A549 (cell line): ENCODE results near the gene ST6GALNAC4. TPM values are rescaled to one million over a fixed set of nuclear protein-coding genes. Genes with fewer than 3 reads are reported as not detected.

Experiments used
- ATAC-seq, 2 experiments: fragments of 200-7000 bp in 1 of 2; fragments of >200 bp in 1 of 2; cut with Nextera tagmentation in 1 of 2; cut with Tn5 transposase in 1 of 2; 3 replicates each; pipeline versions ENCODE4 v1.8.0 to v1.9.1; 2018 to 2020; ENCODE audit warnings: mild to moderate bottlenecking in 1 of 2, moderate library complexity in 1 of 2
- CTCF ChIA-PET: fragments of 300-600 bp; sonication (Branson Sonifier 250); formaldehyde crosslinking; extraction: SDS; loops from one replicate; lab custom pipeline; 2021; ENCODE audit warnings: antibody characterized with exemption, inconsistent platforms; lab: Yijun Ruan, JAX
- POLR2A ChIA-PET: fragments of 350-600 bp; formaldehyde crosslinking; extraction: SDS; loops from one replicate; lab custom pipeline; 2021; ENCODE audit warnings: antibody characterized with exemption, inconsistent platforms; lab: Yijun Ruan, JAX
- DNase-seq, 2 experiments: peaks; one replicate each; pipeline versions ENCODE4 v3.0.0 to v3.0.0-alpha.2; 2011 to 2016; ENCODE audit warnings: low read depth in 1 of 2, low spot score in 1 of 2
- FAIRE-seq: peaks from 2 replicates; lab custom pipeline; 2011; peaks lifted over from hg19 to GRCh38; lab: Jason Lieb, UNC
- H3K27ac ChIP-seq, 2 experiments: fragments of >200 bp; sonication (Bioruptor Twin); formaldehyde crosslinking; 3 replicates each; pipeline ENCODE4 v1.5.1; 2016 to 2017
- H3K4me1 ChIP-seq: fragments of >200 bp; sonication (Bioruptor Twin); formaldehyde crosslinking; 3 replicates; pipeline ENCODE4 v1.6.1; 2016
- H3K4me2 ChIP-seq: fragments of >200 bp; sonication (Bioruptor Twin); formaldehyde crosslinking; 3 replicates; pipeline ENCODE4 v1.6.1; 2016
- H3K4me3 ChIP-seq: fragments of >200 bp; sonication (Bioruptor Twin); formaldehyde crosslinking; 3 replicates; pipeline ENCODE4 v1.5.1; 2016
- H3K9me3 ChIP-seq: fragments of >200 bp; sonication (Bioruptor Twin); formaldehyde crosslinking; 3 replicates; pipeline ENCODE4 v1.6.1; 2016
- CBX2 ChIP-seq: fragments of 200-600 bp; sonication (generic); IDR thresholded peaks from 2 replicates; pipeline ENCODE4 v1.6.1; 2016; ENCODE audit warnings: low read depth, mild to moderate bottlenecking, borderline replicate concordance
- CBX8 ChIP-seq: fragments of 200-600 bp; sonication (generic); IDR thresholded peaks from 2 replicates; pipeline ENCODE4 v1.6.1; 2016
- CEBPB ChIP-seq, 2 experiments: fragments of >200 bp in 1 of 2; sonication (Bioruptor Twin) in 1 of 2; formaldehyde crosslinking in 1 of 2; IDR thresholded peaks; 2 replicates each; pipeline ENCODE4 v1.6.1; 2012 to 2016
- CHD2 ChIP-seq: fragments of 150-350 bp; IDR thresholded peaks from 2 replicates; pipeline ENCODE4 v1.6.1; 2014; ENCODE audit warnings: low read length; ENCODE audit not compliant: partially characterized antibody
- EHMT2 ChIP-seq: fragments of 200-600 bp; sonication (generic); IDR thresholded peaks from 2 replicates; pipeline ENCODE4 v1.6.1; 2016; ENCODE audit warnings: antibody characterized with exemption, low read depth, mild to moderate bottlenecking, moderate library complexity
- FOSB ChIP-seq: fragments of 250-450 bp; sonication (Bioruptor Pico); IDR thresholded peaks from 2 replicates; pipeline ENCODE4 v1.5.0; 2020; ENCODE audit warnings: mild to moderate bottlenecking, moderate library complexity
- FOSL2 ChIP-seq, 2 experiments: fragments of 450-650 bp in 1 of 2; fragments of >200 bp in 1 of 2; sonication (Bioruptor Twin) in 1 of 2; formaldehyde crosslinking; IDR thresholded peaks; 2 replicates each; pipeline versions ENCODE4 v1.5.0 to v1.6.1; 2016 to 2020; ENCODE audit warnings: mild to moderate bottlenecking in 1 of 2, moderate library complexity in 1 of 2
- GATA3 ChIP-seq: IDR thresholded peaks from 2 replicates; pipeline ENCODE4 v1.6.1; 2012; ENCODE audit warnings: borderline replicate concordance
- HDAC2 ChIP-seq: fragments of 200-600 bp; sonication (generic); IDR thresholded peaks from 2 replicates; pipeline ENCODE4 v1.6.1; 2016
- HES2 ChIP-seq: fragments of >200 bp; sonication (Bioruptor Twin); formaldehyde crosslinking; IDR thresholded peaks from 2 replicates; pipeline ENCODE4 v1.6.1; 2016
- HEYL ChIP-seq: fragments of 250-450 bp; sonication (Bioruptor Pico); IDR thresholded peaks from 2 replicates; pipeline ENCODE4 v1.8.0; 2021; ENCODE audit warnings: mild to moderate bottlenecking, moderate library complexity
- HOXA7 ChIP-seq: fragments of 250-450 bp; sonication (Bioruptor Pico); IDR thresholded peaks from 2 replicates; pipeline ENCODE4 v1.5.0; 2020; ENCODE audit warnings: mild to moderate bottlenecking, moderate library complexity
- HOXB13 ChIP-seq: fragments of 250-450 bp; sonication (Bioruptor Pico); IDR thresholded peaks from 2 replicates; pipeline ENCODE4 v1.5.0; 2020; ENCODE audit warnings: low read depth, mild to moderate bottlenecking, moderate library complexity
- JUN ChIP-seq, 2 experiments: fragments of >200 bp; sonication (Bioruptor Twin); formaldehyde crosslinking; IDR thresholded peaks; 2 replicates in 1 of 2; 3 replicates in 1 of 2; pipeline ENCODE4 v1.6.1; 2016 to 2017
- JUNB ChIP-seq: fragments of >200 bp; sonication (Bioruptor Twin); formaldehyde crosslinking; IDR thresholded peaks from 2 replicates; pipeline ENCODE4 v1.6.1; 2016
- NPAS2 ChIP-seq: fragments of 250-450 bp; sonication (Bioruptor Pico); IDR thresholded peaks from 2 replicates; pipeline ENCODE4 v1.8.0; 2022; ENCODE audit warnings: mild to moderate bottlenecking, moderate library complexity, borderline replicate concordance
- NR3C1 ChIP-seq: fragments of >200 bp; sonication (Bioruptor Twin); formaldehyde crosslinking; IDR thresholded peaks from 3 replicates; pipeline ENCODE4 v1.6.1; 2017
- POLR2AphosphoS2 ChIP-seq: conservative IDR thresholded peaks from 2 replicates; pipeline ENCODE4 v1.6.1; 2012; ENCODE audit warnings: low read length, improper control_type of control experiment, inconsistent platforms
- RAD21 ChIP-seq, 2 experiments: fragments of >200 bp in 1 of 2; sonication (Bioruptor Twin) in 1 of 2; formaldehyde crosslinking in 1 of 2; IDR thresholded peaks in 1 of 2; conservative IDR thresholded peaks in 1 of 2; 2 replicates in 1 of 2; 3 replicates in 1 of 2; pipeline ENCODE4 v1.6.1; 2012 to 2018; ENCODE audit warnings: inconsistent platforms in 1 of 2
- TP53 ChIP-seq: fragments of 250-450 bp; sonication (Bioruptor Pico); IDR thresholded peaks from 2 replicates; pipeline ENCODE4 v1.5.0; 2021; ENCODE audit warnings: mild to moderate bottlenecking, moderate library complexity
- ZC3H11A ChIP-seq: fragments of 450-650 bp; IDR thresholded peaks from 2 replicates; pipeline ENCODE4 v1.6.1; 2014; ENCODE audit warnings: antibody characterized with exemption, mild to moderate bottlenecking
- ZFP36 ChIP-seq: fragments of 450-650 bp; IDR thresholded peaks from 2 replicates; pipeline ENCODE4 v1.6.1; 2014; ENCODE audit warnings: borderline replicate concordance; ENCODE audit not compliant: partially characterized antibody
- ZNF302 ChIP-seq: fragments of 250-450 bp; sonication (Bioruptor Pico); IDR thresholded peaks from 2 replicates; pipeline ENCODE4 v1.9.0; 2021; ENCODE audit warnings: inconsistent platforms, mild to moderate bottlenecking, moderate library complexity
- WGBS: methylation state at CpG from one replicate; pipeline ENCODE4 v1.1.6; 2017; ENCODE audit errors: missing lambda C conversion rate; 5-methylcytosine and 5-hydroxymethylcytosine counted together
- polyA plus RNA-seq, 4 experiments: library from polyadenylated mRNA; depleted of rRNA in 3 of 4; stranded (reverse); fragments of >200 nt; fragmentation: RNase III in 1 of 4; extraction: RNeasy Plus Mini Kit Qiagen cat#74134 plus additional on column Dnase treatment in 1 of 4; gene quantifications; 2 replicates in 3 of 4; 3 replicates in 1 of 4; pipeline ENCODE4 v1.2.3, GENCODE V29; 2011 to 2017
- TF ChIP-seq, protein P1 (sequence below): fragments of >200 bp; sonication (Bioruptor Twin); formaldehyde crosslinking; IDR thresholded peaks from 3 replicates; pipeline ENCODE4 v1.5.1; 2016
- TF ChIP-seq, protein P2 (sequence below): IDR thresholded peaks from 2 replicates; pipeline ENCODE4 v1.6.1; 2012

ST6GALNAC4 gene
- polyA plus RNA-seq, 2 of the 4 experiments (the other 2 are of a cell fraction) = 11.0 to 24.8 TPM

- no peak for FAIRE-seq
- WGBS = 78% methylated on average over 19 of the region's 19 CpGs
- ChIA-PET POLR2A (no interaction called here), CTCF (interaction anchor here (0.7 to 13.7 kb wide), 7 partner anchors 10 to 132 kb away, joined by 3 to 117 read pairs (median 3); partner anchors contain the start of gene TOR2A)
- H3K9me3 ChIP-seq = no peaks in the 10 kb centered on the region
- no peaks in the 10 kb centered on the region for H3K4me1 ChIP-seq
- H3K4me3 ChIP-seq = no peak overlapping the region
- no peak overlapping the region for H3K4me2 ChIP-seq
- no peak for DNase-seq
- no peak for ATAC-seq
- no peak overlapping the region for H3K27ac ChIP-seq
- TF ChIP-seq GATA3 (no peak), CBX2 (no peak), HES2 (no peak)
These were observed 51.0 kb downstream of the ST6GALNAC4 start for GRCh38 chr9:127865645-127866464.

DNA sequence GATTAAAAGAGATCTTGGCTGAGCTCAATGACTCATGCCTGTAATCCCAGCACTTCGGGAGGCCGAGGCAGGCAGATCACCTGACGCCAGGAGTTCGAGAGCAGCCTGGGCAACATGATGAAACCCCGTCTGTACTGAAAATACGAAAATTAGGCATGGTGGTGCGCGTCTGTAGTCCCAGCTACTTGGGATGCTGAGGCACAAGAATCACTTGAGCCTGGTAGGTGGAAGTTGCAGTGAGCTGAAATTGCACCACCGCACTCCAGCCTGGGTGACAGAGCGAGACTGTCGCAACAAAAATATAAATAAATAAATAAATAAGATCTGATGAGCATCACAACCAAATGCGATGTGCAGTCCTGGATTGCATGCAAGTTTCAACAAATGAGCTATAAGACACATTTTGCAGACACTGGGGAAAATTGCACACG is 53.6 kb downstream of the ST6GALNAC4 start:
- no peak for DNase-seq
- WGBS = 77% methylated on average over 13 of the region's 13 CpGs
- no peak for TF ChIP-seq FOSB
- TF ChIP-seq FOSL2 (IDR thresholded peaks at IDR 0.05) = no peak
- TF ChIP-seq FOSL2 (CRISPR knock-in tag; IDR thresholded peaks at IDR 0.05) = no peak
- no peak for TF ChIP-seq CHD2
- TF ChIP-seq, protein P1, sequence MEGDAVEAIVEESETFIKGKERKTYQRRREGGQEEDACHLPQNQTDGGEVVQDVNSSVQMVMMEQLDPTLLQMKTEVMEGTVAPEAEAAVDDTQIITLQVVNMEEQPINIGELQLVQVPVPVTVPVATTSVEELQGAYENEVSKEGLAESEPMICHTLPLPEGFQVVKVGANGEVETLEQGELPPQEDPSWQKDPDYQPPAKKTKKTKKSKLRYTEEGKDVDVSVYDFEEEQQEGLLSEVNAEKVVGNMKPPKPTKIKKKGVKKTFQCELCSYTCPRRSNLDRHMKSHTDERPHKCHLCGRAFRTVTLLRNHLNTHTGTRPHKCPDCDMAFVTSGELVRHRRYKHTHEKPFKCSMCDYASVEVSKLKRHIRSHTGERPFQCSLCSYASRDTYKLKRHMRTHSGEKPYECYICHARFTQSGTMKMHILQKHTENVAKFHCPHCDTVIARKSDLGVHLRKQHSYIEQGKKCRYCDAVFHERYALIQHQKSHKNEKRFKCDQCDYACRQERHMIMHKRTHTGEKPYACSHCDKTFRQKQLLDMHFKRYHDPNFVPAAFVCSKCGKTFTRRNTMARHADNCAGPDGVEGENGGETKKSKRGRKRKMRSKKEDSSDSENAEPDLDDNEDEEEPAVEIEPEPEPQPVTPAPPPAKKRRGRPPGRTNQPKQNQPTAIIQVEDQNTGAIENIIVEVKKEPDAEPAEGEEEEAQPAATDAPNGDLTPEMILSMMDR = no peak
- TF ChIP-seq CBX8 = no peak
- no peak for TF ChIP-seq HDAC2
- no peak for TF ChIP-seq NPAS2
- TF ChIP-seq TP53 = no peak
- TF ChIP-seq ZC3H11A = no peak
- no peak for TF ChIP-seq POLR2AphosphoS2
- TF ChIP-seq, protein P2, sequence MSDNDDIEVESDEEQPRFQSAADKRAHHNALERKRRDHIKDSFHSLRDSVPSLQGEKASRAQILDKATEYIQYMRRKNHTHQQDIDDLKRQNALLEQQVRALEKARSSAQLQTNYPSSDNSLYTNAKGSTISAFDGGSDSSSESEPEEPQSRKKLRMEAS = no peak
- TF ChIP-seq ZFP36 = no peak
- no peak for TF ChIP-seq RAD21 (conservative IDR thresholded peaks at IDR 0.05 in 1 of 2, IDR thresholded peaks at IDR 0.05 in 1 of 2)
- no peak for TF ChIP-seq JUN (IDR thresholded peaks at IDR 0.05)
- TF ChIP-seq, all 56 proteins: peak for 0
- no peaks in the 10 kb centered on the region; the same call in 2 of the 3 replicates for H3K4me1 ChIP-seq
- no peak overlapping the region for H3K27ac ChIP-seq
- H3K4me3 ChIP-seq = no peak overlapping the region
- ChIA-PET CTCF (interaction anchor here (0.6 to 13.7 kb wide), 9 partner anchors 8 to 273 kb away, joined by 3 to 117 read pairs (median 4); partner anchors contain the start of gene TOR2A), POLR2A (interaction anchor here (1.3 kb wide), 1 partner anchor 54 kb away, joined by 3 read pairs; the partner anchor contains the start of gene ST6GALNAC4)
- H3K4me2 ChIP-seq = no peak overlapping the region
- FAIRE-seq (no peak), ATAC-seq (no peak)
- no peaks in the 10 kb centered on the region for H3K9me3 ChIP-seq

DNA sequence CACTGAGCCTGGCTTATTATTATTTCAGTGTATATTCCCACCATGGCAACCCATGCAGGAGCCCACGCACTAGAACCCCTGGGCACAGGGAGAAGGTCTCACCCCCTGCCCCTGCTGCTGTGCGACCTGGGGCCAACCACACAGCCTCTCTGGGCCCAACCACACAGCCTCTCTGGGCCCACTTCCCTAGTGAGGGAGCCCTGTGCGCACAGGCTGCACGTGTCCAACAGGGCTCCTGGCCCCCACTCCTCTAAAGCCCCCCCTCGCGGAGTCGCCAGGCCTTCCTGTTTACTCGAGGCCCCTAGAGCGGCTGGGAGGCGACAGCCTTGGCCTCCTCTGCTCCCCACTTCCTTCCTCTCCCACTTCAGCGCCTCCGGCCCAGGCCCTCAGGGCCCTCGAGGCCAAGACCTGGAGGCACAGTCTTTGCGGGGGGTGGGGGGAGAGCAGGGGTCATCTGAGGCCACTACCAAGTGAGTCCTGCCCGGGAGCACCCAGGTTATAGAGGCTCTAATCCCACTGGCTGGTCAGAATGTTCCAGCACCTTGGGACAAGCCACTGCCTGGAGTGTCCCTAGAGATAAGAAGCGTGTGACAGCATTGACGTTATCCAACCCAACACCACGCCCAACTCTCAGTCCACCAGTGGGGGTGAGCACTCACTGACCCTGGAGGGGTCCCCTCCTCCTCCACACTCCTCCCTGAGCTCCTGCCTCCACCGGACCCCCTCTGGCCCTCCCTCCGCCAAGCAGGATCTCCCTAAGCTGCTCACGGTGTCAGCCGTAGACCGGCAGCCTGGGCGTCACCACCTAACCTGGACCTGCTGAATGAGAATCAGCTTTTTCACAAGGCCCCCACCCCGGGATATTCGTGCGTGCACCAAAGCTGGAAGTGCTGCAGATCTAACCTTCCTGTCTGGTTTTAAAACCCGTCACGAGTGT is 54.5 kb downstream of the ST6GALNAC4 start:
- Histone ChIP-seq H3K27ac (no peak overlapping the region), H3K4me1 (no peaks in the 10 kb centered on the region; the same call in 2 of the 3 replicates), H3K4me2 (no peak overlapping the region), H3K4me3 (no peak overlapping the region), H3K9me3 (no peaks in the 10 kb centered on the region)
- ATAC-seq = no peak; a peak in 1 of 6 replicates
- DNase-seq = no peak
- 67% methylated on average over 18 of the region's 29 CpGs for WGBS
- FAIRE-seq = no peak
- ChIA-PET CTCF (interaction anchor here (0.6 to 13.7 kb wide), 13 partner anchors 9 to 272 kb away, joined by 3 to 117 read pairs (median 5); partner anchors contain the start of genes CDK9 and TOR2A), POLR2A (interaction anchor here (1.3 kb wide), 1 partner anchor 55 kb away, joined by 3 read pairs; the partner anchor contains the start of gene ST6GALNAC4)
- no peak for TF ChIP-seq EHMT2
- no peak for TF ChIP-seq CBX8
- TF ChIP-seq JUNB = no peak
- TF ChIP-seq HOXB13 (CRISPR knock-in tag) = no peak
- no peak for TF ChIP-seq HOXA7
- no peak for TF ChIP-seq CEBPB (IDR thresholded peaks at IDR 0.05)
- TF ChIP-seq JUN (IDR thresholded peaks at IDR 0.05) = no peak
- no peak for TF ChIP-seq HEYL
- TF ChIP-seq, protein P1 = no peak
- TF ChIP-seq NR3C1 = no peak
- no peak for TF ChIP-seq ZNF302
